Measurements from ENCODE around the gene LRPAP1. TPM values are rescaled to one million over a fixed set of nuclear protein-coding genes. Genes with fewer than 3 reads are reported as not detected.
A peak's percentile ranks its signal among the peaks of the same experiment; 100 is the strongest.

LRPAP1 gene
- polyA plus RNA-seq, 1 donor (not counting 4 experiments of a cell fraction or from before 2014, with no cell fraction given), result 121 TPM

DNA sequence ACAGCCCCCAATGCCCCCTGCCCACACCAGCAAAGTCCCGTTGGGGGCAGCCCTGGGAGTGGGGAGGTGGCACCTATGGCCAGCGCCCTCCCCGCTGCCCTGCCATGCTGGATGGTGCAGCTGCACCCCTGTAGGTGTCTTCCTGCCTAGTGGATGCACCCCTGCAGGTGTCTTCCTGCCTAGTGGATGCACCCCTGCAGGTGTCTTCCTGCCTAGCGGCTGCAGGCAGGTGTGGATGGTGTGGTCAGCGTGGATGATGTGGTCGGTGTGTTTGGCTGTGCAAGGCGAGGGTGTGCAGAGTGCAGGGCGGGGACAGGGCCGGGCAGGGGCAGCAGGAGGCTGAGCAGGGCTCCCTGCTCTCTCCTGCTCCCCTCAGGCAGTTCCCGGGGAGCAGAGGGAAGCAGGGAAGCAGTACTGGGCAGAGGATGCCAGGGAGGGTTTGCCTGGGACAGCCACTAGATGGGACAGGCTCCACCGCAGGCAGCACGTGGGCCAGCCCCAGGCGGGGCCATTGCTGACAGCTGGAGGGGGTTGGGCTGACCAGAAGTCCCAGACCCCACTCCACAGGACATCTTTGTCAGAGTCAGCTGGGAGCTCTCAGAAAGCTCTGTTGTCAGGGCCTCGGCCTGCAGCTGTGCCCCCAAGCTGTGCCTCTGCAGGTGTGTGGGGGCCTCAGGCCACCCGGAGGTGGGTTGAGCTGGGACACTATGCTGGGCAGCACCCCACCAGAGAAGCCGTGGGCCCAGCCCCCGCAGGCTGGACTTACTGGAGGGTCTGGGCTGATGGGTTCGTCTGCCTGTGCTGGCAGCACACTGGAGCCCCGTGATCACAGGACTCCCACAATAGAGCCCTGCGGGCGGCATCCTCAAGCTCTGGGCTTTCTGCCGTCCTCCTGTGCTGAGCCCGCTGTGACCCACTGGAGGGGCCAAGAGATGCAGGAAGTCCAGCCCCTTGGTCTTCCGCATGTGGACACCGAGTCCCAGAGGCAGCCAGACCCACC, 45.4 kb downstream of the LRPAP1 start:
- Histone ChIP-seq H3K9ac (ENCODE audit: control insufficient read depth, extremely low read depth, insufficient read depth, low read length) (no peak overlapping the region), H3K4me1 (ENCODE audit: control insufficient read depth, extremely low read depth, insufficient read depth, low read length) (peaks cover 20% of the 10 kb centered on the region), H3K4me3 (ENCODE audit: control insufficient read depth in 2 of 3, extremely low read depth in 1 of 3, insufficient read depth in 2 of 3, low read depth in 1 of 3, low read length in 3 of 3) (no peak overlapping the region), H3K4me2 (ENCODE audit: control insufficient read depth, extremely low read depth, insufficient read depth, low read depth, low read length) (no peak overlapping the region), H3K79me2 (ENCODE audit: control insufficient read depth, insufficient read depth, low read length) (no peaks in the 10 kb centered on the region), H4K20me1 (ENCODE audit: control insufficient read depth, extremely low read depth, insufficient read depth, low read length) (peaks cover under 1% of the 10 kb centered on the region), H3K36me3 (ENCODE audit: control insufficient read depth in 2 of 2, extremely low read depth in 1 of 2, insufficient read depth in 2 of 2, low read length in 2 of 2) (no peaks in the 10 kb centered on the region), H3K9me3 (ENCODE audit: control insufficient read depth, low read depth, low read length) (no peaks in the 10 kb centered on the region), H3K27me3 (ENCODE audit: control insufficient read depth, extremely low read depth, insufficient read depth, low read length) (peaks cover 29% of the 10 kb centered on the region), H3K9me1 (ENCODE audit: control insufficient read depth, extremely low read depth, insufficient read depth, low read length) (no peaks in the 10 kb centered on the region), H3K27ac (ENCODE audit: control insufficient read depth, insufficient read depth, low read length) (no peak overlapping the region), H2AFZ (ENCODE audit: control insufficient read depth, low read length) (no peak overlapping the region)
- TF ChIP-seq EZH2 (IDR thresholded peaks at IDR 0.05; ENCODE audit: low read length), result no peak
- TF ChIP-seq, protein P1, sequence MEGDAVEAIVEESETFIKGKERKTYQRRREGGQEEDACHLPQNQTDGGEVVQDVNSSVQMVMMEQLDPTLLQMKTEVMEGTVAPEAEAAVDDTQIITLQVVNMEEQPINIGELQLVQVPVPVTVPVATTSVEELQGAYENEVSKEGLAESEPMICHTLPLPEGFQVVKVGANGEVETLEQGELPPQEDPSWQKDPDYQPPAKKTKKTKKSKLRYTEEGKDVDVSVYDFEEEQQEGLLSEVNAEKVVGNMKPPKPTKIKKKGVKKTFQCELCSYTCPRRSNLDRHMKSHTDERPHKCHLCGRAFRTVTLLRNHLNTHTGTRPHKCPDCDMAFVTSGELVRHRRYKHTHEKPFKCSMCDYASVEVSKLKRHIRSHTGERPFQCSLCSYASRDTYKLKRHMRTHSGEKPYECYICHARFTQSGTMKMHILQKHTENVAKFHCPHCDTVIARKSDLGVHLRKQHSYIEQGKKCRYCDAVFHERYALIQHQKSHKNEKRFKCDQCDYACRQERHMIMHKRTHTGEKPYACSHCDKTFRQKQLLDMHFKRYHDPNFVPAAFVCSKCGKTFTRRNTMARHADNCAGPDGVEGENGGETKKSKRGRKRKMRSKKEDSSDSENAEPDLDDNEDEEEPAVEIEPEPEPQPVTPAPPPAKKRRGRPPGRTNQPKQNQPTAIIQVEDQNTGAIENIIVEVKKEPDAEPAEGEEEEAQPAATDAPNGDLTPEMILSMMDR (optimal IDR thresholded peaks at IDR 0.05 in 1 of 3, IDR thresholded peaks at IDR 0.05 in 1 of 3, conservative IDR thresholded peaks at IDR 0.05 in 1 of 3; ENCODE audit: extremely low read depth in 1 of 3, insufficient read depth in 2 of 3, low read length in 3 of 3), result no peak
- no peak for DNase-seq (ENCODE audit: low read depth, low spot score)
- dilution Hi-C loops (cut with MboI; ENCODE audit: extremely low pct_ligation_motif_present, low sequenced_read_pairs), result no loop called here
- FAIRE-seq, result no peak

DNA sequence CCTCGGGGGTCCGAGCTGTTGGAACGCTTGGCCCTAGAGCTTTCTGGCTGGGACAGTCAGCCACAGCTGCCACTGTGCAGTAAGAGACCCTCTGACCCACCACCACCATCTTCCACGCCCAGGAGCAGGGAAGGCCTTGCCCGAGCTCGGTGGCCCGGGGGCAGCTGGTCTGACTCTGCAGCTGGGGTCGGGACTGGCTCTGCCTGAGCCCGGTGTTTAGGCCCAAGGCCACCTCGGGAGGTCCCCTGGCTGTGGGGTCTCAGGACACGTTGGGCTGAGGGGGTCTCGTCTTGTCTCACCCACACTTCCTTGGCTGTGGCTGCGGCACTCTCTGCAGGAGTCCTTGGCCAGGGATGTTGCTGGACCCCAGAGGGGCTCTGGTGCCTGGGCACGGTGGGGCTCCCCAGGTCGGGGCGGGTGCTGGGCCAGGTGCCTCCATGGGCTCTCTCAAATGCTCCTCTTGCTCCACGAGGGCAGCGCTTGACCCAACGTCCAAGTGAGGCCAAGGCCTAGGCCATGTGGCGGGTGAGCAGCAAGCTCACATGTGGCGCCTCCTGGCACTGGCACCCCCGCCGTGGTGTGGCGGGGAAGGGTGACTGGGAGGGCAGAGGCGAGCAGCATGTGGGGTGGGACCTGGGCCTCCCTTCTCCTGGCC, 46.2 kb downstream of the LRPAP1 start:
- Histone ChIP-seq H3K79me2 (ENCODE audit: control insufficient read depth, insufficient read depth, low read length) (no peaks in the 10 kb centered on the region), H3K4me3 (ENCODE audit: control insufficient read depth in 2 of 3, extremely low read depth in 1 of 3, insufficient read depth in 2 of 3, low read depth in 1 of 3, low read length in 3 of 3) (no peak overlapping the region), H3K9me1 (ENCODE audit: control insufficient read depth, extremely low read depth, insufficient read depth, low read length) (no peaks in the 10 kb centered on the region), H3K27me3 (ENCODE audit: control insufficient read depth, extremely low read depth, insufficient read depth, low read length) (peaks cover 31% of the 10 kb centered on the region), H3K27ac (ENCODE audit: control insufficient read depth, insufficient read depth, low read length) (no peak overlapping the region), H3K9ac (ENCODE audit: control insufficient read depth, extremely low read depth, insufficient read depth, low read length) (no peak overlapping the region), H4K20me1 (ENCODE audit: control insufficient read depth, extremely low read depth, insufficient read depth, low read length) (no peaks in the 10 kb centered on the region), H3K4me2 (ENCODE audit: control insufficient read depth, extremely low read depth, insufficient read depth, low read depth, low read length) (peak overlapping the region; percentile 92), H3K4me1 (ENCODE audit: control insufficient read depth, extremely low read depth, insufficient read depth, low read length) (peaks cover 20% of the 10 kb centered on the region), H3K9me3 (ENCODE audit: control insufficient read depth, low read depth, low read length) (no peaks in the 10 kb centered on the region), H2AFZ (ENCODE audit: control insufficient read depth, low read length) (no peak overlapping the region), H3K36me3 (ENCODE audit: control insufficient read depth in 2 of 2, extremely low read depth in 1 of 2, insufficient read depth in 2 of 2, low read length in 2 of 2) (no peaks in the 10 kb centered on the region)
- no peak for TF ChIP-seq EZH2 (IDR thresholded peaks at IDR 0.05; ENCODE audit: low read length)
- TF ChIP-seq, protein P1 (optimal IDR thresholded peaks at IDR 0.05 in 1 of 3, IDR thresholded peaks at IDR 0.05 in 1 of 3, conservative IDR thresholded peaks at IDR 0.05 in 1 of 3; ENCODE audit: extremely low read depth in 1 of 3, insufficient read depth in 2 of 3, low read length in 3 of 3), result no peak
- DNase-seq (ENCODE audit: low read depth, low spot score) (no peak), FAIRE-seq (no peak)
- dilution Hi-C loops (cut with MboI; ENCODE audit: extremely low pct_ligation_motif_present, low sequenced_read_pairs), result no loop called here

Measured in keratinocyte (primary cell).